HG03103 (cell line): ENCODE data around the gene C1QTNF12.

Experiments
- ATAC-seq: cut with Tn5 transposase; IDR thresholded peaks from one replicate; pipeline ENCODE4 v1.9.1; 2021; ENCODE audit warnings: low read depth; ENCODE audit not compliant: unreplicated experiment

The C1QTNF12 gene

DNA sequence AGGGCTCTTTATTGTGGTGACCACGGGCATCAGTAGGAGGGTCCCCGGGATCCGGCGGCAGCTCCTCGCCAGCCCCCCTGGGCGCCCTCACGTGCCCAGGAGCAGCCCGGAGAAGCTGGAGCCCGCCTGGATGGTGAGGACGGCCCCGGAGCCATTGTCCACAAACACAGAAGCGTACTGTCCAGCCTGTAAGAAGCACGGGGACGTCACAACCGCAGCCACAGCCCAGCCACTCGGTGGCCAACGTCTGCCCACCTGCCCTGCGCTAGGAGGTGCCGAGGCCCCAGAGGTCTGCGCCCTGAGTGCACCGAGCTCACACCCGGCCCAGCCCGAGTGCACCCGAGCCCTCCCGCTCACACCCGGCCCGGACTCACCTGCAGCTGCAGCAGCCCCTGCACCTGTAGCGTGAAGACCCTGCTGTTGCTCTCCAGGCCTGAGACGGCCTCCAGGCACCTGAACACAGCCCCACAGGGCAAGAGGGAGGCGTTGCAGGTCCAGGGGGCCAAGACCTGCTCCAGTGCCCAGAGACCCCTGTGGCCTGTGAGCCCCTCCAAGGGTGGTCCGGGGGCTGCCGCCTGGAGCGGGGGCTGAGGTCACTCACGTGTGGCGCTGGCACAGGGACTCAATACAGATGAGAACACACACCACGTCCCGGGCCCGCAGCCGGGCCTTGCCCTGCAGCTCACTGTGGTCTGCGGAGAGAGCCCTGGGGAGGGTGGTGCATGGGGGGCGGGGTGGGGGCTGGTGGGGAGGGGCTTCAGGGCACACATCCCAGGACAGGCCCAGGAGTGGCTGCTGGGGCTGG lies 3.9 kb downstream of the C1QTNF12 start:
- ATAC-seq = no peak

DNA sequence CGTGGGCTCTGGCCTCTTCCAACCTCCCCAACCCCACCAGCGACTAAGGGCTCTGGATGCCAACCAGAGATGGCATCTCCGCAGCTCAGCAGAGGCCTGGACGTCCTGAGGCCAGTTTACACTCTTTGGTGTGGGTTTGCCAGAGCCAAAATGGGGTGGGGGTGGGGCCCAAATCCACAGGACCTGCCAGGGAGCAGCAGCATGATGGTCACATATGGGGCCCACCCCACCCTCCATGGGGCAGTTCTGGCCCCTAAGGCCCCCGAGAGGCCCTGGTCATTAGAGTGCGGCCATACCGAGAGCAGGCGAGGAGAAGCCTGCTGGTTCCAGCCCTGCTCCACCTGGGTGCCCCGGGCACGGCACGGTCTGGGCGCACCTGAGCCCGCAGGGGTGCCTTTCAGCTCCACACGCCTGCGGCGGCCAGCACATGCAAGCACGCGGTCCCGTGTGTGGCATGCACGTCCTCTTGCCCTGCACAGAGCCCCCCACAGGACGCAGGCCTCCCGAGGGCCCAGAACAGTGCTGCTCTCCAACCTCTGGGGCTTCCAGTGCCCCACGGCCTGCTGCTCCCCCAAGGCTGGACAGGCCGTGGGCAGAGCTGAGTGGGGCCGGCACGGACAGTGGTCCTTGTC lies 4.8 kb downstream of the C1QTNF12 start:
- no peak for ATAC-seq

DNA sequence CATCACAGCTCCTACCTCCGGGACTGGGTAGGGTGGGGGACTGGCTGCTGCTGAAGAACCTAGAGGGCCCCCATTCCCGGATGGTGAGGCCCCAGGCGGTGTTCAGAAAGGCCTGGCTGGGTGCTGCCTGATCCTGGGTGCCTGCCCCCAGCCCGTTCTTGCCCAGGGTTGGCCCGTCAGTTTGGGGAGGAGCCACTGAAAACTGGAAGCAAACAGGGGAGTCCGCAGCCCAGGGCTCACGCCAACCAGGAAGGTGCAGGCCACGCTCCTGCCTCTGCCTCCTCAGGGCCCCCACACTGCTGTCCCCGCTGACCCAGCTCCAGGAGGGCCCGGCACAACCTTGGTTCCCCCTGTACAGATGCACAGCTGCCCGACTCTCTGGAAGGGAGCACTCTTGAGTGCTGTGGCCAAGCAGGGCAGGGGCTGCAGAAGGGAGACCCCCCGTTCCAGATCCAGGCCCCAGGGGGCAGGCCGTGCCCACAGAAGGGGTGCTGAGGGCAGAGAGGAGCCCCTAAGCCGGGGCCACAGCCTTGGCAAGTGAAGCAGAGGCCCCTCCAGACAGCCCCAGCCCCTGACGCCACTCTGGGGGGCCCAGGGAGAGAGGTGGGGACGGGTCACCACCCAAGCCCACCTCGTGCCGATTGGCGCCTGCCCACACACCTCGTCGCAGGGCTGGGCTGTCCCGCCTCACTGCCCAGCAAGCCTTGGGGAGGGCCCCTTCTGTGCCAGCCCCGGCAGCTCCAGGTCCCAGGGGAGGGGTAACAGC lies 5.5 kb downstream of the C1QTNF12 start:
- ATAC-seq = no peak

DNA sequence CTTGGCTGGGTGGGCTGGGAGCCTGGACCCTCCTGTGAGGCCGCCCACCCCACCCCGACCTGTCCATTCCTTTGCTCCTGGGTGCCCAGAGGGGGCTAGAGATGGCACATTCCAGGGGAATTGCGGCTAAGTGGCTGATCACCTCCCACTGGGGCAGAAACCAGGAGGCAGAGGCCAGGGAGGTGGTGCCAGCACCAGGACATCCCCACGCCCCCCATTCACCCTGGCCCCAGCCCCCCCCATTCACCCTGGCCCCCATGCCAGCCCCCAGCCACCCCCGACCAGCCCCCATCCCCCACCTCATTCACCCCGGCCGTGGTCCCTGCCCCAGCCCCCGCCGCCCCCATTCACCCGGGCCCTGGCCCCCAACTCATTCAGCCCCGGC lies 6.2 kb downstream of the C1QTNF12 start:
- ATAC-seq = no peak

DNA sequence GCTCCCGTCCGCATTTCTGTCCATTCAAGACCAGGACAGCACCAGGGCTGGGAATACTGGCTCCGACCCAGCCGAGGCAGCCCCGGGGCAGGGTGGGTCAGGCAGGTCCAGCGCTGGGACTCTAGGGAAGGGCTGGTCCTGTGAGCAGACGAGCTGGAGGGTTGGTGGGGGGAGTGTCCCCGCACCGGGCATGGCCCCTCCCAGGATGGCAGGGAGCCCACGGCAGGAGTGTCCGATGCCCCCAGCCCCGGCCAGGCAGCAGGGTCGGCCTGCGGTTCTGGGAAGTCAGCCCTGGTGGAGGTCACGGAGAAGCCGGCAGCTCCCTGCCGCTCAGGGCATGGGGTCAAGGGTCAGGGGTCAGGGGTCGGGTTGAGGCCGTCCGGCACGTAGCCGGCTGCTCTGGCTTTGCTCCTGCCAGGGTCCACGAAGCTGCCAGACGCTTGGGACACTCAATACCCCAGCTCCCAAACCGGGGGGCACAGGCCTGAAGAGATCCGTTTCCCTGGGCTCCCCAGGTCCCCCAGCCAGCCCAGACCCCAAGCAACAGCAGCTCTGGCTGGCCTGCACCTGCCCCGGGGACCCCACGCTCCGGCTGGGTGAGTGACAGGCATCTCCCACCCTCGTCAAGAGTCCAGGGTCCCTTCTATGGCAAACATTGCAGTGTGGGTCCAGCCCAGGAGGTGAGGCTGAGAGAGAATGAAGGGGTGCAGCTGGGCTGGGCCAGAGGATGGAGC lies 6.7 kb downstream of the C1QTNF12 start:
- no peak for ATAC-seq

DNA sequence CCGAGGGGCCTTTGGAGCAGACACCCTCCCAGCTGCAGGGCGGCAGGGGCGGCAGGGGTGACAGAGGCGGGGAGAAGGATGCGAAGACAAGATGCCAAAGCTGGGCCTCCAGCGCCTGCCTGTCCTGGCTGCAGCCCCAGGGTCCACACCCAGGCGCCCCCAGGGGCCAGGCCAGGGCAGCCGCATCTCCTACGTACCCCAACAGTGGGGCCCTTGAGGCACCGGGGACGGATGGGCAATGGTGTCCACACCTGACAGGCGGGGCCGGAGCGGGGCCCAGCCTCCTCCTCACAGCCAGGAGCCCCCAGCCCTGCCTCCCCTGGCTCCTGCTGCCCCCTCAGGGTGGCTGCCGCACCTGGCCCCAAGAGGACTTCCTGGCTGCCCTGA lies 7.3 kb downstream of the C1QTNF12 start:
- no peak for ATAC-seq

DNA sequence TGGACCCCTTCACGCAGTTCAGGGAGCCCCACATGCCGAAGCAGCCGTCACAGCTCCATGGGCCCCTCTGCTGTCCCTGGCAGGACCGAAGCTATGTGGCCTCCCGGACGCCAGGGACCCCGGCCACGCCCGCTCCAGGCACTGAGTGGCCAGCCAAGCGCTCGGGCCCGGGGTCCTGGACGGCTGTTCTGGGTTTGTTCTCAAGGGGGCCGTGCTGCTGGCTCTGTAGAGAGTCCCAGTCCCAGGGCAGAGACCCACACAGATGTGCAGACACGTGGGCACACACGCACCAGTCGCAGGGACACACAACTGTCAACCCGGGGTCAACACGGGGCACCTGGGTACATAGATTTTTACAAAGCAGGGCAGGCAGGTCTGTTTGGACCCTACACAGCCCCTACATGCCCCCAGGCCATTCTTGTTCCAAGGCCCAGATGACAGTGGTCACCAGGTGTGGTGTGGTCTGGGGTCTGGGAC lies 7.8 kb downstream of the C1QTNF12 start:
- no peak for ATAC-seq

DNA sequence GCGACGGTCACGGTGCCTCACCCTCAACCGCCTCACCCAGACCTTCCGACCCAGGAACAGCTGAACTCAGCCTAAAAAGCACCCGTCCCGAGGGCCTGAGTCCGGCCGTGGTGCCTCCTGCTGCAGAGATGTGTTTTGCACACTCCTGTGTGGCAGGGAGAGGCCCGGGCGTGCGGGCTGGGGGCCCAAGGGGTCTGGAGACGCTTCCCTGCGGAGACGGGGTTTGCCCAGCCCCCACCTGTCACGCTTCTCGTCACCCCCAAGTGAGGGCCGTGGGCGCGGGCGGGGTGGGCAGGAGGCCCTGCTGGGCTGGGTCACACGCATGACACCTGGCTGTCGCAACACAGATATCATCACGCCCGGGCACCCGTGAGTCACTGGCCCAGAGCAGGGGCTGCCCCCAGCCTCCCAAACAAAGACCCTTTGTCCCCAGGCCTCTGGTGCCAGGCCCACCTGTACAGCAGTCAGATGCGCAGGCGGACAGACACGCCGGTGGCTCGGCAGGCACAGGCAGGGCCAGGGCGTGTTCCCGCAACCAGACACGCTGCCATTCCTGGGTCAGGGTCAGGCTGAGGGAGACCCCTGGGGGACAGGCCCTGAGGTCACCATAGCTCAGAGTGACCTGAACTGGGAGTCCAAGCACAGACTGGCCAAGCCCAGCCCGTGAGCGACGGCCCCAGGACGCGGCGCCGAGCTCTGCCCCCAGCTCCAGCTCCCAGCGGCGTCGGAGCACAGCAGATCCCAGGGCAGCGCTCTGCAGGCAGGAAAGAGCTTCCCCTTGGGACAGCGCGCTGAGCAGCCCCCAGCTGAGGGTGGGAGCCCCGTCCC lies 8.4 kb downstream of the C1QTNF12 start:
- ATAC-seq = no peak

DNA sequence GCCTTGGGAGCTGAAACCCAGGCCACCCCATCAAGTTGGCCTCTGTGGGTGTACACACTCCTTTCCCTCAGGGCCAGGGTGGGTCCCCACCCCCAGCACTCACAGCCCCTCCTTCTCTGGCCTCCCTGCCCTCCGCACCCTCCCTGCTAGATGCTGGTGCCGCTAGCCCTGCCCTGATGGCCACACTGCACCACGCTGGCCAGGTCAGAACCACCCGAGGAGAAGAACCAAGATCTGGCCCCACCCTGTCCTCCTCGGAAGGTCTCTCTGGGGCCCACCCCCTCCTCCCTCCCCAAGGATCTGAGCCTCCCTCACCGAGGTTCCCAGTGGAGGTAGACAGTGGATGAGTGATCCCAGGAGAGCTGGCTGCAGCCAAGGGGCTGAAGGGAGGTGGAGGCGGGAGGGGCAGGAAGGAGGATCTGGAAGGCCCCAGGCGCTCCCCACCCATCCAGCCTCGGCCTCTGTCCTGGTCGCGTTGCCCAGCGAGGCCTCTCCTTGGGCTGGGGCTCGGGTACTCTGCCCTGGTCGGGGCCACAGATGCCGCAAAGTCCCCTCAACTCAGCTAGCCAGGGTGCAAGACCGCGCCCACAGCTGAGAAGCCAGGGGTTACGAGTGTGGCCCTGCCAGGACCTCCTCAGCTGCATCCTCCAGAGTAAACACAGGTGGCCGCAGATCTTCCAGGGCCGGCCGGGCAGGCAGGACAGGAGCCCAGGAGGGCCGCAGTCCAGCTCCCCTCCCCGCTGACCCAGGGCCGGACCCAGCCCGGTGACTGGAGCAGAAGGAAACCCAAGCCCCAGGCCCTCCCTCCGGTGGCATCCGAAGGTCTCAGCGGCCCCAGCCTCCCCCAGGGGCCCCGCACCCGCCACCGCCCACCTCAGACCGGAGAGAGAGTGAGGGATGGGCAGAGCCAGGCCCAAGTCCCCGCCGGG lies 9.3 kb downstream of the C1QTNF12 start:
- no peak for ATAC-seq

DNA sequence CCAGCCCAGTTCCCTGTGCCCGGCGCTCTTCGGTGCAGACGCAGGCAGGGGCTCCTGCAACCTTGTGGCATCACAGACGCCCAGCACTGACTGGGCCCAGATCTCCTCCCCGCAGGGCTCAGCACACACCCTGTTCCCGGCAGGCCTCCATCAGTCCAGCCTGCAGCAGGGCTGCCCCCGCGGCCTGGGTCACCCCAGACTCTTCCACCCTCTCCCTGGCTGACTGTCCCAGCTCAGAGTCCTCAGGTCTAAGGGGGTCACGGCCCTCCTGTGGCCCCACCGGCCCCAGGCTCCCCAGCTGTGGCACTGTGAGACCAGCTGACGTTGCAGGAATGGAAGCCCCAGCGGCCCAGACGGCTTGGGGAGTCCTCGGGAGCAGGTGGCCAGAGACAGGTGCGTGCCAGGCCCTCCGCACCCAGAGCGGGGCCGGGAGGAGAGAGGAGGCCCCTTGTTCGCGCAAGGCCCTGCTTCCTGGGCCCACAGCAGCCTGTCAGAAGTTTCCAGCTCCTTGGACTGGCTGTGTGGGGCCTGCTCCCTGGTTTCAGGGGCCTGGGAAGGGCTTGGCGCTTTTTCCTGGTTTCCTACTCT lies 10.3 kb downstream of the C1QTNF12 start:
- no peak for ATAC-seq

DNA sequence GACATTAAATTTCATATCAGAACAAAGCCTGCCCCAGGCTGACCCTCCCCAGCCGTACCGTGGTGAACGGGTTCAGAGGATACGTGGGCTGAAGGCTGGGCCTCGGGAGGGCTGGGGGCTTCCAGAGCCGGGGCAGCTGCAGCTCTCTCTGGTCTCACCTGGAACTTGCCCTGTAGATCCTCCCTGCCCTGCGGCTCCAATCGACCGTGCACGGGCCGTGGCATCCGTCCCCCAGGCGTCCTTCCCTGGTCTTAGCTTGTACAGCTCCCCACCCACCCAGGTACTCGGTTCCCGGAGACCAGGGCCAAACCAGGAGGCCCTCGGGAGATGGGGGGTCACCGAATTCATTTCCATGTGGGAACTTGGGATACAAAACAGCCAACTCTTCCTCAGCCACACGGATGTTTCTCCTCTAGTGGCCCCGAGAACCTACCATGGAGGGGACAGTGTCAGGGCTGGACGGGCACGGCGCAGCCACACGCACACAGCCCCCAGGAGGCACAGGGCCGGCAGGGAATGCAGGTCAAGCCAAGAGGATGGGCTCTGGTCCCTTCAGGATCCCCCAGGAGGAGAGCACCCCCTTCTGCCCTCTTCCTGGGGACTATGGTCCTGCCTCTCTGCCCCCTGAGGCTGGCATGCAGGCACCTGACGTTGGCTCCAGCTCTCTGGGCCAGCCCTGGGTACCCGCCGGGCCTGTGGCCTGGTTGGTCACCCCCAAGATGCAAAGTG lies 11.3 kb downstream of the C1QTNF12 start:
- ATAC-seq = no peak

DNA sequence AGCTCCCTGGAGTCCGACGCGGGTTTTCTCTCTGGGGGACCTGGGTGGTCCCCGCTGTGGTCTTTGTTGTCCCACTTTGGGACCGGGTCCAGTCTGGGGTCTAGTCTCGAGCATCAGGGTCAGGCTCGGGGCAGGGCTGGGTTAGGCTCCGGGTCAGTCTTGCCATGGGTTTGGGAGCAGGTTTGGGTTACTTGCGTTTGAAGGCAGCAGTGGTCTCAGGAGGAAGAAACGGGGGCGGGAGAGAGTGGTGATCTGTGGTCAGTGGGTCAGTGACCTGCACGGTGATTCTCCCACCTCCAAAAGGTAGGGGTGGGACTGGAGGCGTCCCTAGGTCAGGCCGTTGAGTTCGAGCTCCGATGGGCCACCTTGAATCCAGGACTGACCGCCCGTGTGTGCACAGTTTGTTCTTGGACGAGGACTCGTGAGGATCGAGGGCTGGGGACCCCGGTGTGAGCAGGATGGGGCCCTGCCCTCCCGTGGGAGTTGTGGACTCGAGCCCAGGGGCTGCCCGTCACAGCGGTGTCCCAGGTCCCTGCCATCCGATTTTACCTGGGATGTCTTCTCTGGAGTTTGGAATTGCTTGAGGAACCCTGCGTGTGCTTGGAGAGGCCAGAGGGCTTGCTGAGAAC lies 12.2 kb downstream of the C1QTNF12 start:
- ATAC-seq = no peak

DNA sequence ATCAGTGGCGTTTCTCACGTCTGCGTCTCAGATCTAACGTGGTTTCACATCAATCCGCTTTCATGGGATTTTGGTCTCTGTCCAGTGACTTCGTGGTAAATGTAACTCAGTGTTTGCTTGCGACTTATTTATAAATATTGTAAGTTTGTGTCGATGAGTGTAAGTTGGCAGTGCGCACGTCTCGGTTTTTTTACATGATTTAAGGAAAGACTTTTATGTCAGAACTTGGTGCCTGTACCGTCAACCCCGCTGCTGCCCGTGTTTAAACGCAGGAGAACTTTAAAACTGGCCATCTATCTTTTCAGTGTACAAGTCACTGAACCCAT lies 13.0 kb downstream of the C1QTNF12 start:
- no peak for ATAC-seq

DNA sequence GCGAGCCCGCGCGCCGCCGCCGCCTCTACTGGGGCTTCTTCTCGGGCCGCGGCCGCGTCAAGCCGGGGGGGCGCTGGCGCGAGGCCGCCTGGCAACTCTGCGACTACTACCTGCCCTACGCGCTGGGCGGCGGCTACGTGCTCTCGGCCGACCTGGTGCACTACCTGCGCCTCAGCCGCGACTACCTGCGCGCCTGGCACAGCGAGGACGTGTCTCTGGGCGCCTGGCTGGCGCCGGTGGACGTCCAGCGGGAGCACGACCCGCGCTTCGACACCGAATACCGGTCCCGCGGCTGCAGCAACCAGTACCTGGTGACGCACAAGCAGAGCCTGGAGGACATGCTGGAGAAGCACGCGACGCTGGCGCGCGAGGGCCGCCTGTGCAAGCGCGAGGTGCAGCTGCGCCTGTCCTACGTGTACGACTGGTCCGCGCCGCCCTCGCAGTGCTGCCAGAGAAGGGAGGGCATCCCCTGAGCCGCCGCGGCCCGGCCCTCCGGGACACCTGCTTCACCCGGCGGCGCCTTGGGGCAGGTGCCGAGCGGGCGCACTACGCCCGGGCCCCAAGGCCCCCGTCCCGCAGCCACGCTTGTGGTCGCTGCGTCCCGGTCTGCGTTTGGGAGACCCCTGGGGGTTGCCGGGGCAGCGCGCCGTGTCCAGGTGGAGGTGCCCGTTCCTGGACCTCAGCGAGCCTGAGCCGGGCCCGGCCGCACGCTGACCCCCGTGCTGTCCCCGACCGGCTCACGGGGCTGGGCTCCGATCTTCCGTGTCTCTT lies 13.5 kb downstream of the C1QTNF12 start:
- no peak for ATAC-seq

DNA sequence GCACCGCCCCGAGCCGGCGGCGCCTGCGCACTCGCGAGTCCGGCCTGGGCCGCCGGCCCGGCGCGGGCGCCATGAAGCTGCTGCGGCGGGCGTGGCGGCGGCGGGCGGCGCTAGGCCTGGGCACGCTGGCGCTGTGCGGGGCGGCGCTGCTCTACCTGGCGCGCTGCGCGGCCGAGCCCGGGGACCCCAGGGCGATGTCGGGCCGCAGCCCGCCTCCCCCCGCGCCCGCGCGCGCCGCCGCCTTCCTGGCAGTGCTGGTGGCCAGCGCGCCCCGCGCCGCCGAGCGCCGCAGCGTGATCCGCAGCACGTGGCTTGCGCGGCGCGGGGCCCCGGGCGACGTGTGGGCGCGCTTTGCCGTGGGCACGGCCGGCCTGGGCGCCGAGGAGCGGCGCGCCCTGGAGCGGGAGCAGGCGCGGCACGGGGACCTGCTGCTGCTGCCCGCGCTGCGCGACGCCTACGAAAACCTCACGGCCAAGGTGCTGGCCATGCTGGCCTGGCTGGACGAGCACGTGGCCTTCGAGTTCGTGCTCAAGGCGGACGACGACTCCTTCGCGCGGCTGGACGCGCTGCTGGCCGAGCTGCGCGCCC lies 14.2 kb downstream of the C1QTNF12 start, which contains the start of gene B3GALT6:
TSS of gene B3GALT6 (plus strand) at position 30 of the 588 bp plus-strand sequence. CDS start at position 72, 42 bp downstream.
- ATAC-seq = no peak
